Measurements from ENCODE around the gene MCF2L. TPM values are rescaled to one million over a fixed set of nuclear protein-coding genes. Genes with fewer than 3 reads are reported as not detected.

MCF2L gene
- total RNA-seq, 4 donors from 2014 or later: 12.8 to 169 (median 41.5) TPM

DNA sequence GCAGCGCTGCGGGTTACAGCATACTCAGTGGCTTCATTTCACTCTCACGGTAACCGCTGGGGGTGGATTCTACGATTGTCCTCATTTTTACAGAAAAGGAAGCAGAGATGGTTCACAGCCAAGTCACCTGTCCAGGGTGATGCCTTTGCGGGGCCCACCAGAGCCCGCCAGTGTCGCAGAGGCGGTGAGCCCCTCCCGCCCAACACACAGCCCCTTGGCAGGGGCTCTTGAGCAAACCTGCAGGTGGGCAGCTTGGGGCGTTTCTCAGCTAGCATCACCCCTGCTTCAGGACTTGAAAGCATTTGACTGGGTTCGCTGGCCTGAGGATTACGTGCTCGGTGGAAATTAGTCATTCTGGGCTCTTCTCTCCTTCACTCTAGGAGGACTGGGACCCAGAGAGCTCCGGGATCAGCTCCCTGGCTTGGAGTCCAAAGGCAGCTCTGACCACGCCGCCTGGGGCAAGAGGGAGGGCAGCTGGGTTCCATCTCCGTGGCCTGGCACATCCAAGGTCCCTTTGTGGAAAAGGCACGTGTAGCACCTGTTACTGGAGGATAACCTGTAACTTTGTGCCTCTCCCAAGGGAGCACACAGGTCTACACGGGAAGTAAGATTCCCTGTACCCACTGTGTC is 74.1 kb downstream of the MCF2L start:
- TF ChIP-seq, protein P1, sequence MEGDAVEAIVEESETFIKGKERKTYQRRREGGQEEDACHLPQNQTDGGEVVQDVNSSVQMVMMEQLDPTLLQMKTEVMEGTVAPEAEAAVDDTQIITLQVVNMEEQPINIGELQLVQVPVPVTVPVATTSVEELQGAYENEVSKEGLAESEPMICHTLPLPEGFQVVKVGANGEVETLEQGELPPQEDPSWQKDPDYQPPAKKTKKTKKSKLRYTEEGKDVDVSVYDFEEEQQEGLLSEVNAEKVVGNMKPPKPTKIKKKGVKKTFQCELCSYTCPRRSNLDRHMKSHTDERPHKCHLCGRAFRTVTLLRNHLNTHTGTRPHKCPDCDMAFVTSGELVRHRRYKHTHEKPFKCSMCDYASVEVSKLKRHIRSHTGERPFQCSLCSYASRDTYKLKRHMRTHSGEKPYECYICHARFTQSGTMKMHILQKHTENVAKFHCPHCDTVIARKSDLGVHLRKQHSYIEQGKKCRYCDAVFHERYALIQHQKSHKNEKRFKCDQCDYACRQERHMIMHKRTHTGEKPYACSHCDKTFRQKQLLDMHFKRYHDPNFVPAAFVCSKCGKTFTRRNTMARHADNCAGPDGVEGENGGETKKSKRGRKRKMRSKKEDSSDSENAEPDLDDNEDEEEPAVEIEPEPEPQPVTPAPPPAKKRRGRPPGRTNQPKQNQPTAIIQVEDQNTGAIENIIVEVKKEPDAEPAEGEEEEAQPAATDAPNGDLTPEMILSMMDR (IDR thresholded peaks at IDR 0.05): no peak
- DNase-seq (ENCODE audit: low spot score): no peak
- ATAC-seq (ENCODE audit: low FRiP score): no peak

- ATAC-seq (ENCODE audit: low FRiP score): no peak
- no peak for DNase-seq (ENCODE audit: low spot score)
- TF ChIP-seq, protein P1 (IDR thresholded peaks at IDR 0.05): no peak
Measured at GRCh38 chr13:113043931-113044330, 74.9 kb downstream of the MCF2L start.

GRCh38 chr13:113044391-113045114 is 75.5 kb downstream of the MCF2L start:
- no peak for ATAC-seq (ENCODE audit: low FRiP score)
- DNase-seq (ENCODE audit: low spot score): no peak
- TF ChIP-seq, protein P1 (IDR thresholded peaks at IDR 0.05): no peak

DNA sequence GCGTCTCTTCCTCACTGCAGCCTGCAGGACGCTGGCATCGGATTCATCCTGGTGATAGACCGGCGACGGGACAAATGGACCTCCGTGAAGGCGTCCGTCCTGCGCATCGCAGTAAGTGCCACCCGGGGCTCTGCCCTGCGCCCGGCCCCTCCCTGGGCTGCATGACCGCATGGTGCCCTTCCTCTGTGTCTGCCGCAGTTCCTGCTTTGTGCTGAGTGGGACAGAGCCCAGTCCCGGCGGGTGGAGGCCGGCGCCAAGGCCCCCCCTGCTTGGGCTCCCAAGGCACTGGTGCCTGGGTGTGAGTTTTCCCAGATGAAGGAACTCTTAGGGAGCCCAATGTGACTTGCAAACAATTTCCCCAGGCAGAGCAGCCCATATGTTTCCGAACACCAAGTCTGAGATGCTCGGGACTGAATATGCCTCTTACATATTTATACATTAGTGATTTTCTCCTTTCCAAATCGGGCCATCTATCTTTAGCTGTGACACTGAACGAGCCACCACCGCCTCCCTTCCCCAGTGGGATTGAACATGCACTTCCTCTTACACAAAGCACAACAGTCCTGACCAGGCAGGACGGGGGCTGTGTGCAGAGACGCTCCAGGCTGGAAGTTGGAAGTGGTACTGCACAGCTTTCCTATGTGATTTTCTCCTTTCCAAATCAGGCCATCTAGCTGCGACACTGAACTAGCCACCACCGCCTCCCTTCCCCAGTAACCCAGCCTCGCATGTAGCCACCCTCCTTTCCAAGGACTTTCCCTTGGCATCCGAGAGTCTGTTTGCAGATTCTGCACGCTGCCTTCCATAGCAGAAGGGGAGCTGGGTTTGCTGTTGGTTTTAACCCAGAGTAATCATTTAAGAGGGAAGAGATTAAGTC is 76.5 kb downstream of the MCF2L start:
- TF ChIP-seq, protein P1 (IDR thresholded peaks at IDR 0.05): no peak
- DNase-seq (ENCODE audit: low spot score) (no peak), ATAC-seq (ENCODE audit: low FRiP score) (no peak)

DNA sequence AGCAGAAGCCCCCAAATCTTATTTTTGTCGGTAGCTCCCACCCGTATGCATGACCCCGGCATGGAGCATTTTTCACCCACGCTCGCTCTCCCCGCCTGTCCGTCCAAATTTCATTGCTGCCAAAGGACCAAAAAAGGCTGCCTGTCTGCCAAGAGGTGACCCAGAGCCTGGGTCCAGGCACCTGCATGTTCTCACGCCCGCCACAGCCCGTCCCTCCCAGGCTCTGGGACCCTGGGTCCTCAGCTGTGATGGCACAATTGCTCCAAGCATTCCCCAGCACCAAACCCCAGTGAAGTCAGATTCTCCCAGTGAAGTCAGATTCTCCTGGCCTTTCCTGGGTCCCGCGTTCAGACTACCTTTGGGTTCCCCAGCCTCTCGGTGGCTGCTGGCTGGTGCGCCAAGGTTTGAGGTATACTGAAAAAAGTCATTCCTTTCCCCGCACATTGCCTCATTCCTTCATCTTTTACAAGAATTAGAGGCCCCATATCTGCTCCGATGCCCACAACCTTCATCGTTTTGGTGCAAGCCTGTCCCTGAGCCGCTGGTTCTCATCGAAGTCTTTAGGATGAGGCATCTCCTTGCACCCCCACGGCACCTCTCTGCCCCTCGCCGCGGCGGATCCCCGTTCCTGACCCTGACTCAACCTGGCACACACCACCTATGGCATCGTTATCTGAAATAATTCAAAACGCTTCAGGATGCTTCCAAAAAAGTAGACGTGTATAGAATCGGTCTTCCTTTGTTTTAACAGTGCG is 77.3 kb downstream of the MCF2L start:
- TF ChIP-seq, protein P1 (IDR thresholded peaks at IDR 0.05): no peak
- DNase-seq (ENCODE audit: low spot score) (no peak), ATAC-seq (ENCODE audit: low FRiP score) (no peak)

DNA sequence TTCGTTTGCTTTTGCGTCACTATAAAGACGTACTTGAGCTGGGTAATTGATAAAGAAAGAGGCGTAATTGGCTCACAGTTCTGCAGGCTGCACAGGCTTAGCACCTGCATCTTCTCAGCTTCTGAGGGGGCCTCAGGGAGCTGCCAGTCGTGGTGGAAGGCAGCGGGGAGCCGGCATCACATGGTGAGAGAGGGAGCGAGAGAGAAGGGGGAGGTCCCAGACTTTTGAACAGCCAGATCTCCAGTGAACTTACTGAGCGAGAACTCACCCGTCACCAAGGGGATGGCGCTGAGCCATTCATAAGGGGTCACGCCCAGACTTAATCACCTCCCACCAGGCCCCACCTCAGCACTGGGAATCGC is 77.8 kb downstream of the MCF2L start:
- ATAC-seq (ENCODE audit: low FRiP score) (no peak), DNase-seq (ENCODE audit: low spot score) (no peak)
- TF ChIP-seq, protein P1 (IDR thresholded peaks at IDR 0.05): no peak

Data from omental fat pad (tissue), 4 donors.